HG02571 (cell line): ENCODE measurements around the gene SAP30L.

Experiments
- ATAC-seq: cut with Tn5 transposase; IDR thresholded peaks from one replicate; pipeline ENCODE4 v1.9.1; 2021; ENCODE audit warnings: mild to moderate bottlenecking, moderate library complexity; ENCODE audit not compliant: unreplicated experiment

SAP30L gene

DNA sequence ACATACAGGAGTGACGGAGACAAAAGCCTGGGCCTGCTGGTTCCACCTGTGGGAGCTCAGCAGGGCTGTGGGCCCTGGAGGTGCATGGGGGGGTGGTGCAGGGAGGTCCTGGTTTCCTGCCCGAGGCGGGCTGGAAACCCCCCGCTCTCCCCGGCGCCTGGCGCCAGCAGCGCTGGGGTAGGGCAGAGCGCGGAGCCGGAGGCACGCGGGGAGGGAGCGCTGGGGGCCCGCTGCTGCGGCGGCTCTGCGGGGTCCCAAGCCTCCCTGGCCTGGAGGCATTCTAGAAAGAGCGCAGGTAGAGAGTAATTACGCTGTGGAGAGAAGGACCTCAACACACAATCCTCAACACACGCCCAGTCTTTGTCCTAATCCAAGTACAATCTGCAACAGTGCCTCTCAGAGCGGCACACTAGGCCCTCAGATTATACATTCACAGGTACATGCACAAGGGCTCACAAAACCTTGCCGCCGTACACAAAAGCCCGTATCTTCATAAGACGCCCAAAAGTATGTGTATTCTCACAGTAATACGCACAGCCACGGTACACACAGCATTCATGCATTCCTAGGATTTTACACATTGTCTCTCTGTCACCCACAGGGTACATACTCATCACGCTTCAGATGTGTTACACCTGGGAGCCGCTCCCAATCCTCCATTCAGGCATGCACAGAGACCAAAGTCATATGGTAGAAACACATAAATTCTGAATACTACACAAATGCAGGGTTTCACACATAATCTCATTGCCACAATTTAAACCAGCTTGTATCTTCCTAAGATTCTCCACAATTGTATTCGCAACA lies 34.4 kb downstream of the SAP30L start:
- ATAC-seq: no peak

DNA sequence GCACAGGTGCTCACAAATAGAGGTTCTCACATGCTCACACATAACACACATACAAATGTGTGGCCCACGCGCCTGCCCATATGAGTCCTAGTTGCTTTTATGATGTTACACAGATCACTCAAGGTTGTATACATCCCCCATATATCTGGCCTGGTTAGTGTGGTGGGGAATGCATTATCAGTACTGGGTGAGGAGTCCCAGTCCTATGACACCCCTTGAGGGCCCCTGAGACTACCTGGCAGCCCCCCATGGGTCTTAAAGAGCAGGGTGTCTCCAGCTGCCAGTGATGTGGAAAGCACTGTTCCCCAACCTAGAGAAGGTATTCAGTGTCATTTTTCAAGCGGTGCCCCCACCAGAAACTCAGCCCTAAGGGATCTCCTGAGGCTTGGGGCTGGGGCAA lies 35.0 kb downstream of the SAP30L start:
- ATAC-seq: no peak

DNA sequence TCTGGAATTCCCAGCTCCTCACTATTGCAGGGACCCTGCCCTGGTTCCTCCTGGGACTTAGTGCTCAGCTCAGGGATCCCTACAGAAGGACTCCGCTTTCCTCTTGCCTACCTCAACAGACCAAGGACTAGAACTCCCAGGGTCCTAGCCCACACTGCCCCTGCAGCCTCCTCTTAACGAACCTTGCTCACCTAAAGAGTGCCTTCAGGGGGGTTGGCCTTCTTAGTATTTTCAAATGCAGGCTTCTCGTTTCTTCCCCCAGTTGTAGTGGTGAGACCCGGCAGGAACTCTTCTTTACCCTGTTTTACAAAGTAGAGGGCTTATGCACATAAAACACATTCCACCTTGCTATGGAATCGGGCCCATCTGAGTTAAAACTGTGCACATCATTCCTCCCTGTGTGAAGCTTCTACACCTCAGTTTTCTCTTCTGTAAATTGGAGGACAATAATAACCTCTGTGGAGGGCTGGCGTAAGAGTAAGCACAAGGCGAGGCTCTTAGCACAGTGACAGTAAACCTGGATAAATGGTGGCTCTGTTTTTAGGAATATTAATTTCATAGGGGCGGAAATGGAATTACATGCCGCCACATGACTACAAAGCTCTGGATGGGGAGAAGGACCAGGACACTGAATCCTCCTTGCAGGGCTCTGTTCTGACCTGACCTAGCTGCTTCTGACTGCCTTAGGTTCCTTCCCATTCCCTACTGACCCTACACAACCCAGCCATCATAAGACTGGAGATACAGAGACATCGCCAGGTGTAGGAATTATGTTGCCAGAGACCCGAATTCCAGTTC lies 36.0 kb downstream of the SAP30L start:
- ATAC-seq: no peak

DNA sequence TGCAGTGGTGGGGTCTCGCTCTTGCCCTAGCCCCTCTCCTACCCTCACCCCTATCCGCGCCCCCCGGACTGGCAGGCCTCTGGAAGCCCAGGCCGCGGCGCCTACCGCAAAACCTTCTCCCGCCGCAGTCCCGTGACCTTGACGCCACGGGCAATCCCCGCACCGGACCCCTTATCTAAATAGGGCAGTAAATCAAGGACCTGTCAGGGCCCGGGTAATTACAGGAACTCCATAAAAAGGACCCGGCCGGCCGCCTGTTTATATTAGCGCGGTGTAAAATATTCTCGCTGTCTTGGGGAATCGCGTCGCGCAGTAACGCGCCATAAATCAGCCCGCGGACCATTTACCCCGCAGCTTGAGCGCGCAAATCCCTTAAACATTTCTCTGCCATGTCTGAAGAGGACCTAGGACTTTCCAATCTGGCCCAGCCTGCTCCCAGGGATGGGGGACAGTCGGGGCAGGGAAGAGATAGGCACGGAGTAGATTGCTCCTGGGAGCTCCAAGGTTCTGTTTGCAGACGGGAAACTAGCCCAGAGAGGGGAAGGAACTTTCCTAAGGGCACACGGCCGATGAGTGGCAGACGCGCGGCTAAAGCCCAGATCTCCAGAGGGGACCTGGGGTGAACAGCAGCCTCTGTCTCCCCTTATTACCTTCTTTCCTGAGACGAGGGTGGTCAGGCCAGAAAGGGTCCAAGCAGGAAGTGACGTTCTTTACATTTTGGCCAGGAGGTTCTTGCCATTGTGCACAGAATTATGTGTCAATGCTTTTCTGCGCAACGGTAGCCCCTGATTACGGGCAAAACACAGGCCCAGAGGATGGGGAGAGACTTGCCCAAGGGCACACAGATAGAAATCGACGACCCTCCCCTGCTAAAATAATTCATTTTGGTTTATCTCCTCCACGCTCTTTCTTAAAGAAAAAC lies 37.0 kb downstream of the SAP30L start:
- ATAC-seq: no peak

DNA sequence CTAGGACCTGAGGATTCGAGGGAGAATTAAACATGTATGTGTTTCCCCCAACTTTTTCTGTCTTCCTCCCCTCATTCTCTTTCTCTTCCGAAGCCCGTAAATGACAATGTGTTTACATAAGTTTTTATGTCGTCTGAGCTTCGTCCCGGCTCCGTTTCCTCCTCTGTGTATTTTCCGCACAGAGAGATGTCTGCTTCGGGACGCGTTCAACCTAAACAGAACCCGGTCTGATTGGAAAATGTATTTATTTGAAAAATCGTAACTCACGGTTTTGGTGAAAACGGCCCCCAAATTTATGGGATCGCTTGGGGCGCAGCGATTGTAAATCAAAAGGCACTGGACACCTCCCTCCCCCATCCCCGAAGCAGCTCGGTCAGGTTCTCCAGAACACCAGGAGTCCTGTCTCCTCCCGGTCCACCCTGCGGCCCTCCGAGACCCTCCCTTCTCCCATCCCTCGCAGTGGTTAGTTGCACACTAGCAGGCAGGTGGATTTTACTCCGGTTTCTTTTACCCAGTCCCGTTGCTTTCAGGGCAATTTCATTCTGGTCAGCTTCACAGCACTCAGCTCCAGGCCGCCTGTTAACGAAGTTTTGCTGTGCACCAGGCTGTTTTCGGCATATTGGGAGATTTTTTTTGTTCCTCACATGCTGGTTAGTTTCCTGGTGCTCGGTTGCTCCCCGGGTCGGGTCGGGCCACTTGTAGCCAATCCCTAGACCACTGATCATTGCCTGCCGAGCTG lies 38.0 kb downstream of the SAP30L start:
- ATAC-seq: no peak

DNA sequence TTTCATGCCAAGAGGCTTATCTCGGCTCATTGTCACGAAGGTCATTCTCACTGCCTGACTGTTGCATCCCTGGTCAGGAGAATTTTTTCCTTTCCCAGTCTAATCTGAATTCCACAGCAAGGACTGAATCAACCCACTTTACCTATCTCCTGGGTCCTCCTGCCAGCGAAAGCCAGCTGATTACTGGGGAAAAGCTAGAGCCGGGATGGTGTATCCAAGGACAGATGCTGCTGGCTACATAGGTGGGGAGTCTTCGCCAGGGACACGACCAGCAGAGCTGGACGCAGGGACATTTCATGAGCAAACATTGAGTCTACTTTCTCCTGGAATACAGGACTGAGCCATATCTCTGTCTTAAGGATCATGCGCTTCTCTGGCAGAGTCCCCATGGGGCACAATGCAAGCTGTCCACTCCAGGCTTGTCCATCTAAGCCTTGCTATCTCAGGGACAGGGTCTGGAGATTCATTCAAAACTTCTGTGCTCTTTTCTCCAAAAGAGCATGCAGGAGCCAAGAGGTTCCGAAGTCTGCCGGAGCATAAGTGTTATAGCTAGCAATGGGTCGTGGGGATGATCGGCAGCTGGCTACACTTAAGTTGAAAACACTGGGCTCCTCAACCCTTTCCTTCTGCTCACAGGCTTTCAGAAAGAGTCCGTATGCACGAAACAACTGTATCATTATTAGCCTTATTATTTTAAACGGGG lies 38.7 kb downstream of the SAP30L start:
- no peak for ATAC-seq

DNA sequence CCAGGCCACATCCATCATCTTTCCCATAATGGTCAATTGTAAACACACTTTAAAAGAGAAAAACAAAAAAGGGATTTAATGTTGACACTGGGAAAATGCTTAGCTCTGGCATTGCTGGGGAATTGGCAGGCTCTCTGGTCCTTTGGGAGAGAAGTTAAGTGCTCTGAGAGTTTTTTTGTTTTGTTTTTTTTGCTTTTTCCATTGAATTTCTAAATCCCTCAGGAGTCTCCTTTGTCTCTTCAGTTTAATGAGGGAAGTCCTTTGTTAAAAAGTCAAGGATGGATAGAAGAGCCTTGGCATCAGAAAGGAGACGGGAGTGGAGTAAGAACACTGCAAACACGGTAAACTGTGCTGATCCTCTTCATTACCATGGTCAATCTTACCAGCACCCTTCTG lies 39.3 kb downstream of the SAP30L start:
- no peak for ATAC-seq

DNA sequence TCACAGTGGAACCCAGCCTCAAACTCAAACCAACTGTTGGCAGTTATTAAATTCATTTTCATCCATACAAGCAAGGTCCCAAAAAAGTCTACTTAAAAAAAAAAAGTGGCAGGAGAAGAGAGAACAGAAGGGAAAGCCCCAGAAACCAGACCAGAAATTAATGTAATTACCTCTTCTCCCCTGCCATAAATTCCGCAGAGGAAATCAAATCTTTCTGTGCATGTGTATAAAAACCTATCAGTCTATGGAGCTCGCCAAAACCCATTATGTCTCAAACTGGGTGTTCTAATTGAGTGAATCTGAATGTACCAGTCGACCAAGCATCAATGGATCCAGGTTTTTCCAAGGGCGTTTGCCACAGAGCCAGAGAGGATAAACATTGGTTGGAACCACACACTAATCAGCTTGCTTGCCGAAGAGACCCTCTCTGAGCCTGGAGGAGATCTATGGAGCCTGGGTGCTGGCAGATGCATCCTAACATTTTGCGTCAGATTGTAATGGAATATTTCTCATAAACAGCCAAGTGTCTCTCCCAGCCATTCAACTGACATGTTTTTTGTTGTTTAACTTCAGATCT lies 40.1 kb downstream of the SAP30L start:
- no peak for ATAC-seq

DNA sequence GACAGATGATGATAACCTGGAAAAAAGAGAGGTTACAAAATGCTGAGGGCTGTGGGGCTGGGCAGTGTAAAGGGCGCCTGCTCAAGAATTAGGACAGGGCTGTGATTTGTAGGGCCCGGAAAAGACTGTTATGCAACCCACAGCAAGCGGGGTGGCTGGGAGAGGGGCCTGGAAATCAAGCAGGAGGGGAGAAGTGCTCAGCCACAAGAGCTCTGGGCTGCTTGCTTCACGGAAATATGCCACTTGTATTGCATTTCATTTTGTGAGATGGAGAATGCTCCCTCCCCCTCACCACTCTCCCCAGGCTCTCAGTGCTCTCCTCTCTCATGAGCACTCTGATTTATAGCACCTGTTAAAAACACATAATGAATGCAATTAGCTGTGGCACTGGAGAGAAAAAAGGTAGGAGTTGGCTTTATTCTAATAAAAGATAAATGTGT lies 40.6 kb downstream of the SAP30L start:
- ATAC-seq: no peak

DNA sequence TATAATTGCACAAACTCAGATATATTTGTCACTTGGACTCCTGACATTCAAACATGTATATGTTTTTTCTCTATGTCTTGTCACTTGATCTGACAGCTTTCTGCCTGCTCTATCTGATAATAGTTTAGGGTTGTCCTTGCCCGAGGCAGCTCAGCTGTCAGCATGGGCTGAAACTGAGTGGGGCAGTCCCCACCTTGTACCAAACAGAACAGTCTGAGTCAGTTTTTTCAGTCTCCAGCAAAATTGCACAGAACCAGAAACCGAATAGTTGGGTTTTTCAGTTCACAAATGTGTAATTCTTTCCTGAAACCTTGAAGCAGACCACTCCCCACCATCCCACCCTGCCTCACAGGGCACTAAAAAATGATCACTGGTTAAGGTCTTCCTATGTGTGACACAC lies 41.7 kb downstream of the SAP30L start:
- ATAC-seq: peak; percentile 99

DNA sequence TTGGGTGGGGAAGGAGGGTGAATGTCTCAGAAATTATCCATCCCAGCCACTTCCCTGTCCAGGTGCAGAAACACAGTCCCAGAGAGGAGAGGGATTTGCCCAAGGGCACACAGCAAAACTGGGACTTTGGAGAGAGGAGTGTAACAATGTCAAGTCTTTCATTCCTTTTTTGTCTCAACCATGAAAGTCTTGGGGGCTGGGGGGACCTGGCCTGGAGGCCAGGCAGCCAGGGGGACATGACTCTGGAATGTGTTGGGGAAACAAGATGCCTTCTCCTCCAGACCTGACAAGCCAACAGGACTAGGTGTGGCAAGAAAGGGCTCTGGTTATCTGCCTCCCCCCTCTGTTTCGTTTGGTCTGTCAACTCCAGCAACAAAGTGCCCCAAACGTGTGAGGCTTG lies 46.1 kb downstream of the SAP30L start:
- no peak for ATAC-seq

DNA sequence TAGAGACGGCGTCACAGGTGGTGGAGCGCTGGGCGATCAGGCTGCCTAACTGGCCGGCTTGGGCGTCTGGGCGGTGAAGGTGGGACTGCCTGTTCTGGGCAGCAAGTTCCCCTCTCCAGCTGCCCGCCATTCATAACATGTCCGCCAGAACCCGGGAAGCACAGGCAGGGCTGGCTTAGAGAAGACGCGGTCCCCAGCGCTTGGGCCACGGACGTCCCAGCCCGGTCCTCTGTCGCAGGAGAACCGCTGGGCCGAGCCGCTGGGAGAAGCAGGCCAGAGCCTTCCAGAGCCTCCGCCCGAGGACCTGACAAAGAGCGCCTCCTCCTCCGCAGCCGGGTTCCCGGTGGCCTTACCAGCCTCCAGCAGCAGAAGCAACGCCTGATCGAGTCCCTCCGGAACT lies 47.5 kb downstream of the SAP30L start:
- no peak for ATAC-seq

DNA sequence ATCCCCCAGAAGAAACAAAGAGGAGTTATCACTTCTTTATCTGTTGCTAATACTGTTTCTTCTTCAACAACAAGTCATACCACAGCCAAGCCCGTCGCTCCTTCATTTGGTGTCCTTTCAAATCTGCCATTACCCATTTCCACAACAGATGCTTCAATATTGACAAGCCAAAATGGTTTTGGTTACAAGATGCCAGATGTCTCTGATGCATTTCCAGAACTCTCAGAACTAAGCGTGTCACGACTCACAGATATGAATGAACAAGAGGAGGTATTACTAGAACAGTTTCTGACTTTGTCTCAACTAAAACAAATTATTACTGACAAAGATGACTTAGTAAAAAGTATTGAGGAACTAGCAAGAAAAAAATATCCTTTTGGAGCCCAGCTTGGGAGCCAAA lies 48.2 kb downstream of the SAP30L start:
- ATAC-seq: no peak

DNA sequence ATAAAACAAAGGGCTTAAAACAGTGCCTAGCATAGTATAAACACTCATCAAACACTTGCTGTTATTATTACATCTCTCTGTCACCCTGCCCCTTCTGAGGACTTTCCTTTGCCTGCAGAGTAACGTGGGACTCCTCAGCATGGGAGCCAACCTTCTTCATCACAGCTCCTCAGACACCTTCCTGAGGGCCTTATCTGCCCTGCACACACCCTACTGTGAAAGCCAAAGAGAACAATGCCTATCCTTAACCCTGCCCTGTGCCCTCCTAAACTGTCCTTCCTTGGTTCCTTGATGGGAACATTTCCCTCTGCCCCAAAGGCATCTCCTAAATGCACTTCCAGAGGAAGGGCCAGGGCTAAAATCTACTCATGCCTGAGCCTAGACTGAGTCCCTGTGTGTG lies 52.8 kb downstream of the SAP30L start:
- ATAC-seq: no peak

DNA sequence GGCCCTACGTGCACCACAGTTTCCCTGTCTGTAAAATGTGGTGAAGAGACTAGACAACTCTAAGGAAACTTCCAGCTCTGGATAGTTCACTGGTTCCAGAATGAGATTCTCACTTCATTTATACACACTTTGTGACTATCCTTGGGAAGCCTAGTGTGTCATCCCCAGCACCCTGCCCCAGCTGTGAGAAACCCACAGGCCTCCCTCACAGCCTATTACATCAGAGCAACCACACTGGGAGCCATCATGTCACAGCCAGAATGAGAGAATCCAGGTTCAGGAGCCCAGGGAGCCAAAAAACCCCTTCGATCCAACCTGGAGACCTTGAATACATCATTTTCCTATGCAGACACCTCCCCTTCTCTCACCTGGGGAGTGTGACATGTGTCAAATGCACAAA lies 53.2 kb downstream of the SAP30L start:
- ATAC-seq: no peak

DNA sequence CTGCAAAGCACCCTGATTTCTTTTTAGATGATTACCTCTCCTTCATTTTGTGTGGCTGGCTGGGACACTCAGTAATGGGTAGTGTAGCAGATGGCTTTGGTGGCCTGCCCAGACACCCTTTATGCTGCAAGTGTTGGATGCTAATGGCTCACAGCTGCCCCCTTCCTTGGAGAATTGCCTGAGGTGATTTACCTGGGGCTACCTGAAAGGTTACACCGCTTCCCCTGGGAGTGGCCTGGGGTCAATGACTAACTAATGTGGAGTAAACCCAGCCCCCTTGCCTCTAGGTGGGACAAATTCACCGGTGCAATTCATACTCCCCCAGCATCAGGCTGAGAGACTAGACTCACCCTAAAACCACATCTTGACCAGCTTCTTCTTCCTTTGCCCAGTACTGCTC lies 55.8 kb downstream of the SAP30L start:
- ATAC-seq: no peak

DNA sequence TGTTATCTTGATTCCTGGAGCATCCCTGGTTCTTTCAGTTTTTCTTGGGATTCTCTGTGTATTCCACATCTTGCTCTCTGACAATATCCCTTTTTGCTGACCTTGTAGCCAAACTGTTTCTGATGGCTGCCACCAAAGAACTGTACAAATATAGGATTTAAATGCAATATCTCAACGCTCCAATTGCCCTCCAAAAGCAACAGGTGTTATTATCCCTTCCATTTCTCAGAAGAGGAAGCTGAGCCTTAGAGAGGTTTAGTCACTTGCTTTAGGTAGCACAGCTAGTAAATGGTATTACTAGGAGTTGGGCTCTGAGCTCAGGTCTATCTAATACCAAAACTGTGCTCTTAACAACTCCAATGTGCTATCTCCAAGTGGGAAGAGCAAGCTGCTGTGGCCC lies 56.4 kb downstream of the SAP30L start:
- ATAC-seq: no peak

DNA sequence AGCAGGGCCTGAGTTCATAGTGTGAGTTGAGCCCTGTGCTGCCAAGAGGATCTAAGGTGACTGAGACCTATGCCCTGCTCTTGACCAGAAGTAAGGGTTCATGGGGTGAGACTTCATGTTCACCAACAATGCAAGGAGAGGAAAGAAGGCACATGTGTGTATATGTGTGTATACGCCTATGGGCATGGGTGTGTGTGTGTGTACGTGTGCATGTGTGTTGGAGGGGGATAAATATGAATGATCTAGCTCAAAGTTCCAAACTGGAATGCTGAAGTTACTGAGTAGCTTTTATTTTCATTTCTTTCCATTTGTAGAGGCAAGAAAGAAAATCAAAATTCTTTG lies 57.9 kb downstream of the SAP30L start:
- ATAC-seq: no peak

DNA sequence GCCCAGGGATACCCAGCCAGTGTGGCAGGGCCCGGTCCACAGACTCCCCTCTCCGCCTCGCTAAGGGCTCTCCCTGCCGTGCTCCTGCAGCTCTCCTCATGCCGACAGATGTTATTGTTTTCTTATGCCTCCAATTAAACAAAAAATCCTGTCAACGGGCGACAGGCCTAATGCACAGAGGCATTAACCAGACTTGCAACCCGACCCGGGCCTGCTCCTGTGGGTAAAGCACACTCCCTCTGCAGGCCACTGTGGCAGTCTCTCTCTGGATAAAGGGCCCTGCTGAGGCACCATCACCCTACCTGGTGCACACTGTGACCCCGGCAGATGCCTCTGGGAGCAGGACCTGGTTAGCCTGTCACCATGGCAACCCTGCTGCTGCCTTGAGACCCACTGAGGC lies 59.8 kb downstream of the SAP30L start:
- ATAC-seq: no peak
